ENCODE results near the gene AP2A2.

Gene AP2A2

DNA sequence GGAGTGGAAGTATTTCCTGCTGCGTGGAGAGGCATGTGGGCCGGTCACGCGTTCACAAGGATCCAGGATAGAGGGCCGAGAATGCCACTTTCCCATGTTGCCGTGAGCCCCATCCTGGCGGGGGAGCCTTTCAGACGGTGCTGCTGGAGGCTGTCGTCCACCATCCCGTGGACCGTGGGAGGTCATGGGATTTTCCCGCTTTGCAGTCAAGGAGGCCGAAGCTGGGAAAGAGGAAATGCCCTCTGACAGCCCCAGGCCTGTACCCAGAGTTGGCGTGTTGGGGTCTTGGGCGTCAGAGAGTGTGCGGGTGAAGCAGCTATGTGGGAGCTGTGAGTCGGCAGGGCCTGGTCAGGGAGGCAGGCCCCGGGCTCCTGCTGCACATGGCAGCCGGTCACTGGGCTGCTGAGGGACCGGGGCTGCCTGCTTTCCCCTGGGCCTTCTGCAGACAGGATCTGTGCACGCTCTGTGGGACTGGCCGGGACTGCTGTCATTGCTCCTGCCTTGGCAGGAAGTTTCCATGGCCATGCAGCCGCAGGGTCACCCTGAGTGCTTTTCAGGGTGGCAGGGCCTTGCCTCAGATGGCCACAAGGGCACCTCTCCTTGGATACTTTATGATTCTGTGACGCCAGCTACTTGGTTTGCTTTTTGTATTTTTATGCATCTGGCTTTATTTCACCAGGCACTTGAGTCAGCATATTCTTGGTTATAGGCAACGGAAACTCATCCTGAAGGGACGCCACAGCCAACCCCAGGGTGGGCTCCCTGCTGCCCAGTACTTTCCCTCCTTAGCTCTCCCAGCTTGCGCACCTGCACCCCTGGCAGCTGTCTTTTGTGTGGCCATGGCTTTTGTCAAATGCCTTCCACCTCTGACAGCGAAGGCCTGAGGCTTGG lies 52.4 kb downstream of the AP2A2 start:
- no peak for DNase-seq

- no peak for DNase-seq
Observed at GRCh38 chr11:978781-979180, 53.1 kb downstream of the AP2A2 start.

GRCh38 chr11:980438-981357 lies 55.0 kb downstream of the AP2A2 start:
- no peak for DNase-seq

DNA sequence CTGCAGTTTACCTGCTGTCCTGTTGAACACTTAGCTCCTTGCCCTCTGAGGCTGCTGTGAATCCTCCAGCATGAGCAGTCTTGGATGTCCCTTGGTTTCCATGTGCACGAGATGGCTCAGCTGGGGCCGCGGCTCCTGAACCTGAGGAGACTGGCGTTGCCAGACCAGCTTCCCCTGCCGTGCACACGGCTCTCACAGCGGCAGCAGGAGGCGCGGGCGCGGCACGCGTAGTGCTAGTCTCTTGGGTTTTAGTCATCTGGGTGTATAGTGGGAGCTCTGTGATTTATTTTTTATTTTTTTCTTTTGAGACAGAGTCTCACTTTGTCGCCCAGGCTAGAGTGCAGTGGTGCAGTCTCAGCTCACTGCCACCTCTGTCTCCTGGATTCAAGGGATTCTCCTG lies 56.1 kb downstream of the AP2A2 start:
- DNase-seq = no peak

DNA sequence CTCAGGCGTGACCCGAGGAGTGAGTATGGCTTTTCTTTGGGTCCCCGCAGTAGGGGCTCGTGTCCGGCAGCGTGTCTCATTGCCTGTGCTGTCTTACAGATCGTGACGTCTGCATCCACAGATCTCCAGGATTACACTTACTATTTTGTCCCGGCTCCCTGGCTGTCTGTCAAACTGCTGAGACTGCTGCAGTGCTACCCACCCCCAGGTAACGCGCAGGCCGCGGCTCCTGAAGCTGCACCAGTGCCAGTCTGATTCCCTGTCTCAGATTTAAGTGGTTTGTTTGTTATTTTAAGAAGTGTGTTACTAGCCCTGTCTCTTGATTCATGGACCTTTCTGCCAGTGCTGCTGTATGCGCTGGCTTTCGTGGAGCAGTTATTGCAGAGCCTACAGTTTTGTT lies 58.9 kb downstream of the AP2A2 start:
- DNase-seq = no peak

DNA sequence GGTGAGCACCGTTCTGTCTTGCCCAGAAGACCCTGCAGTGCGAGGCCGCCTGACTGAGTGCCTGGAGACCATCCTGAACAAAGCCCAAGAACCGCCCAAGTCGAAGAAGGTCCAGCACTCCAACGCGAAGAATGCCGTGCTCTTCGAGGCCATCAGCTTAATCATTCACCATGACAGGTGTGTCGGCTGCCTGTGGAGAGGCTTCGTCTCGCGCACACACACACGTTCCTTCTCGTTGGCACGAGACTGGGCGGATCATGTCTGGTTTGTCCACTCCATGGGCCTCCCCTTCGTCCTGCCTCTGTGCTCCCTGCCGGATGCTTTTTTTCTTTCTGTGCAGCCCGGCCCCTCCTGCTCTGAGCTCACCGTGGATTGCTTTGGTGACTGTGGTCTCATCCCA lies 59.7 kb downstream of the AP2A2 start:
- DNase-seq = no peak

GRCh38 chr11:985848-986247 lies 60.2 kb downstream of the AP2A2 start:
- DNase-seq = no peak

- no peak for DNase-seq
Observed at GRCh38 chr11:986270-986951, 60.7 kb downstream of the AP2A2 start.

DNA sequence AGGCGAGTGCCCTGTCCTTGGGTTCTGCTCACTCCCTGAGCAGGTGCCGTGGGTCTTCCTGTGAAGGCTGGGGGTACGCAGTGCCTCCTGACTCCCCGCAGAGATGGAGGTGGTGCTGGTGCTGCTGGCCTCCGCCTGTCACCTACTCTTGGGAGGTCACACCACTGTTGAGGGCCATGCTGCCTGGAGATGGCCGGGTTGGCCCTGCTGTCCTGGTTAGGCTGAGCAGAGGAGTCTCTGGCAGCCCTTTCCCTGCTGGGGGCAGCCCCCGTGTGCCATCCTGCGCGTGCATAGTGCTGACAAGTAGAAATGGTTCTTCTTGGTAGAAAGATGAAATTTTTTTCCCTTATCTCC lies 61.3 kb downstream of the AP2A2 start:
- no peak for DNase-seq

- DNase-seq = no peak
Observed at GRCh38 chr11:987671-988070, 62.0 kb downstream of the AP2A2 start.

DNA sequence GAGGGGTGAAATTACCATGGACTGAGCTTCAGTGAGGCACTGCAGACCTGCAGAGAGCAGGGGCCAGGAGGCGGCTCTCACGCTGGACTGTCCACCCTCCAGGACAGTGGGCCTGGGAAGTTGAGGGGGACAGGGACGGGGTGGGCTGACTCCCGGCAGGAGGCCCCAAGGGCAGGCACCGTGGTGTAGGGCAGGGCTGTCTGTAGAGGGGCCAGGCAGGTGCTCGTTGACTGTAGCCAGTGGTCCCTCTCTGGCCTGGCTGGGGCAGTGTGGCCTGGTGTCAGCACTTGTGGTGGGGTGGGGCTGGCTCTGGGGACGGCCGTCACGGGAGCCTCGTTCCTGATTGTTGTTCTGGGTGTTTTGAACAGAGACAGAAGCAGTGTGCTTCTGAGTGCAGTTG lies 64.4 kb downstream of the AP2A2 start:
- no peak for DNase-seq

- DNase-seq = no peak
Observed at GRCh38 chr11:991034-991433, 65.4 kb downstream of the AP2A2 start.

- no peak for DNase-seq
Observed at GRCh38 chr11:991711-992307, 66.1 kb downstream of the AP2A2 start.

DNA sequence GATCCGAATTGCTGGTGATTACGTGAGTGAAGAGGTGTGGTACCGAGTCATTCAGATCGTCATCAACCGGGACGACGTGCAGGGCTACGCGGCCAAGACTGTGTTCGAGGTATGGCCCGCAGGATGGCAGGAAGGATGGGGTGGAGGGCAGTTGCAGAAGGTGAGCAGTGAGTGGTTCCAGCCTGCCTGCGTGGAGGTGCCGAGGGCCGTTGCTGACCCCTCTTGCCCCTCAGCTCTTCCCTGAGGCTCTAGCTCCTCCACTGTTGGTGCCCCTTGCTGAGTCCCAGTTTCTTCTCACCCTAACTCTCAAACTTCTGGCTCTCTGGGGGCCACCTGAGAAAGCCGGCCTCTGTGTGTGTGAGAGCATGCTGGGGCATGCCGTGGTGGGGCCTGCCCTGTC lies 66.9 kb downstream of the AP2A2 start:
- DNase-seq = no peak

- no peak for DNase-seq
Observed at GRCh38 chr11:993632-994167, 68.0 kb downstream of the AP2A2 start.

DNA sequence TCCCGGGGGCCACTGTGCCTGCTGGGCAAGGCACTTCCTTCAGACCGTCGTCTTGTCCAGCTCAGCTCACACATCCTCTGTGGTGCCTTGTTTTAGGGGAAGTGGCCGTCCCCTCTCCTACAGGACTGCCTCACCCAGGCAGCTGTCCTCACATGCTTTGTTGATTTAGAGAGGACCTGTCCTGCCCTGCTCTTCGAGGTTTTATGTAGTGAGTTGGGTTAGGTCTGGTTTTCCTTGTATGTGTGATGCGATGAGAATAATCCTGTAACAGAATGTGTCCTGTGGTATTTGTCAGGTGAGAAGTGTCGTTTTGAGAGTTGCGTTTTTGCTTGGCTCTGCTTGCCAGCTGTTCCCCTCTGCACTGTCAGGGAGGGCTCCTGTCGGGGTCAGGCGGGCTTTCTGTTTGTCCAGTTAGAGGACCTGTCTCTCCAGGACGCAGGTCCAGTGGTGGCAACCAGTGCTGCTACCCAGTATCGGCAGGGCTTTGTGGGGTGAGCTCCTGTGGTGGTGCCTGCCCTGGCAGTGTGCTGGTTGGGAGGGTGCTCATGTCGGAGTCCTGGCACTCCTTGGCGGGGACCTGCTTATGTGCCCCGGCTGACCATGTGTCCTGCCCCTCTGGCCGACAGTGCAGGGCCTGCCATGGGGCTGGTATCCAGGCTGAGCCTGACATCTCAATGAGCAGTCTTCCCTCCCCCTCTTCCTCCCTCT lies 69.5 kb downstream of the AP2A2 start:
- no peak for DNase-seq

- no peak for DNase-seq
Observed at GRCh38 chr11:995752-996420, 70.2 kb downstream of the AP2A2 start.

DNA sequence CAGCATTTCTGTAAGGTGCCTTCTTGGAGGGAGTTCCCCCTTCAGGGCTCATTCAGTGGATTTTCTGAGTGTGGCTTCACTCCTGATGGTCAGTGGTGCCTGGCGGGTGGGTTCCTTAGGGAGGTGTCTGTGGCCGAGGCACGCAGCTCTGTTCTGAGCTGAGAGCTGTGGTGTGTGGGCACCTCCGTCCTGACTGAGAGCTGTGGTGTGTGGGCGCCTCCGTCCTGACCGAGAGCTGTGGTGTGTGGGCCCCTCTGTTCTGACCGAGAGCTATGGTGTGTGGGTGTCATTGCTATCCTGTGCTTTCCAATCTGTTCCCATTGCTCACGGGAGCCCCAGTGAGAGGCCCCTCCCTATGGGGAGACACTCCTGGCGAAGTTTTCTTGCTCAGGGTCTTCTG lies 71.0 kb downstream of the AP2A2 start:
- DNase-seq = no peak

DNA sequence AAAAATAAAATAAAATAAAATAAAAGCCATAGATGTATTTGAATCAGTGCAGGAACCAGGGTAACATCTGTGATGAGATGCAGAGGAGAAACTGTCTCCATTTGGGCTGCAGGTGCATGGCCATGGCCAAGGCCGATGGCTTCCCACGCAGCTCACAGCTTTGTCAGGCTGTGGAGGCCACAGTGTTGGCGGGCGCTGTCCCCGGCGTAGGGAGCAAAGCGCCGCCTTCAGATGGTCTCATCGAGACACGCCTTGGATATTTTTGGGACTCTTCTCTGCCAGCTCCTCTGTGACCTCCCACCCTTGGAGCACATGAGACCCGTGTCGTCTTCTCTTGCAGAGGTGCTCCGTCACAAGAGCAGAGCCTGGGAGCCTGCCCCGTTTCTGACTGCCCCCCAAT lies 72.2 kb downstream of the AP2A2 start:
- no peak for DNase-seq

GRCh38 chr11:999009-999408 lies 73.3 kb downstream of the AP2A2 start:
- DNase-seq = no peak

All from stimulated activated CD4-positive, alpha-beta T cell treated with anti-CD3 and anti-CD28 coated beads, Interleukin-4, amount 100 ng/mL, for 4 hours (primary cell).